ENCODE data around the gene POLR2C. TPM values are rescaled to one million over a fixed set of nuclear protein-coding genes. Genes with fewer than 3 reads are reported as not detected.
A peak's percentile ranks its signal among the peaks of the same experiment; 100 is the strongest.

POLR2C gene
- total and polyA plus RNA-seq, 2 donors: 56.5 to 60.6 TPM

- DNase-seq (ENCODE audit: low read depth in 6 of 9, low spot score in 9 of 9): no peak
- Histone ChIP-seq H3K27ac (ENCODE audit: low read depth in 1 of 2, low read length in 1 of 2) (no peak overlapping the region), H3K27me3 (ENCODE audit: control insufficient read depth in 2 of 2, insufficient read depth in 1 of 2, low read length in 1 of 2) (peaks cover 0 to 17% of the 10 kb centered on the region in 2 donors), H3K36me3 (ENCODE audit: control insufficient read depth in 2 of 2, insufficient read depth in 2 of 2, low read length in 1 of 2) (peaks cover 33 to 42% of the 10 kb centered on the region in 2 donors), H3K9me3 (ENCODE audit: control insufficient read depth in 2 of 2, insufficient read depth in 1 of 2, low read length in 1 of 2) (no peaks in the 10 kb centered on the region), H3K4me3 (ENCODE audit: low read length in 2 of 2) (no peak overlapping the region), H3K4me1 (ENCODE audit: control insufficient read depth in 2 of 2, insufficient read depth in 2 of 2, low read length in 2 of 2) (peaks cover 0 to 31% of the 10 kb centered on the region in 2 donors)
- 89% methylated on average over 30 of the region's 30 CpGs for WGBS
Observed at GRCh38 chr16:57474671-57475661, 12.5 kb downstream of the POLR2C start.

GRCh38 chr16:57475711-57476339 is 13.3 kb downstream of the POLR2C start:
- Histone ChIP-seq H3K4me3 (ENCODE audit: low read length in 2 of 2) (no peak overlapping the region), H3K27ac (ENCODE audit: low read depth in 1 of 2, low read length in 1 of 2) (no peak overlapping the region), H3K4me1 (ENCODE audit: control insufficient read depth in 2 of 2, insufficient read depth in 2 of 2, low read length in 2 of 2) (peaks cover 0 to 35% of the 10 kb centered on the region in 2 donors), H3K36me3 (ENCODE audit: control insufficient read depth in 2 of 2, insufficient read depth in 2 of 2, low read length in 1 of 2) (peaks cover 24 to 33% of the 10 kb centered on the region in 2 donors), H3K9me3 (ENCODE audit: control insufficient read depth in 2 of 2, insufficient read depth in 1 of 2, low read length in 1 of 2) (no peaks in the 10 kb centered on the region), H3K27me3 (ENCODE audit: control insufficient read depth in 2 of 2, insufficient read depth in 1 of 2, low read length in 1 of 2) (peaks cover 0 to 21% of the 10 kb centered on the region in 2 donors)
- peak in 7 of 9 donors; percentile 29 to 77 (median 50) for DNase-seq (ENCODE audit: low read depth in 6 of 9, low spot score in 9 of 9)
- 2% methylated on average over 12 of the region's 12 CpGs for WGBS

GRCh38 chr16:57476546-57477410 is 14.3 kb downstream of the POLR2C start:
- Histone ChIP-seq H3K4me3 (ENCODE audit: low read length in 2 of 2) (no peak overlapping the region), H3K27me3 (ENCODE audit: control insufficient read depth in 2 of 2, insufficient read depth in 1 of 2, low read length in 1 of 2) (peaks cover 0 to 21% of the 10 kb centered on the region in 2 donors), H3K4me1 (ENCODE audit: control insufficient read depth in 2 of 2, insufficient read depth in 2 of 2, low read length in 2 of 2) (peaks cover 0 to 35% of the 10 kb centered on the region in 2 donors), H3K9me3 (ENCODE audit: control insufficient read depth in 2 of 2, insufficient read depth in 1 of 2, low read length in 1 of 2) (no peaks in the 10 kb centered on the region), H3K27ac (ENCODE audit: low read depth in 1 of 2, low read length in 1 of 2) (no peak overlapping the region), H3K36me3 (ENCODE audit: control insufficient read depth in 2 of 2, insufficient read depth in 2 of 2, low read length in 1 of 2) (peaks cover 17 to 24% of the 10 kb centered on the region in 2 donors)
- 97% methylated on average over 6 of the region's 6 CpGs for WGBS
- DNase-seq (ENCODE audit: low read depth in 6 of 9, low spot score in 9 of 9): no peak

- Histone ChIP-seq H3K27me3 (ENCODE audit: control insufficient read depth in 2 of 2, insufficient read depth in 1 of 2, low read length in 1 of 2) (peaks cover 0 to 21% of the 10 kb centered on the region in 2 donors), H3K36me3 (ENCODE audit: control insufficient read depth in 2 of 2, insufficient read depth in 2 of 2, low read length in 1 of 2) (peaks cover 8 to 15% of the 10 kb centered on the region in 2 donors), H3K27ac (ENCODE audit: low read depth in 1 of 2, low read length in 1 of 2) (no peak overlapping the region), H3K4me1 (ENCODE audit: control insufficient read depth in 2 of 2, insufficient read depth in 2 of 2, low read length in 2 of 2) (peaks cover 0 to 32% of the 10 kb centered on the region in 2 donors), H3K4me3 (ENCODE audit: low read length in 2 of 2) (no peak overlapping the region), H3K9me3 (ENCODE audit: control insufficient read depth in 2 of 2, insufficient read depth in 1 of 2, low read length in 1 of 2) (no peaks in the 10 kb centered on the region)
- WGBS: 79% methylated on average over 9 of the region's 9 CpGs
- no peak for DNase-seq (ENCODE audit: low read depth in 6 of 9, low spot score in 9 of 9)
Observed at GRCh38 chr16:57477531-57478202, 15.2 kb downstream of the POLR2C start.

GRCh38 chr16:57478396-57479204 is 16.1 kb downstream of the POLR2C start:
- H3K27ac ChIP-seq (ENCODE audit: low read depth in 1 of 2, low read length in 1 of 2): no peak overlapping the region
- H3K4me1 ChIP-seq (ENCODE audit: control insufficient read depth in 2 of 2, insufficient read depth in 2 of 2, low read length in 2 of 2): peaks cover 0 to 32% of the 10 kb centered on the region in 2 donors
- H3K4me3 ChIP-seq (ENCODE audit: low read length in 2 of 2): no peak overlapping the region
- peaks cover 0 to 21% of the 10 kb centered on the region in 2 donors for H3K27me3 ChIP-seq (ENCODE audit: control insufficient read depth in 2 of 2, insufficient read depth in 1 of 2, low read length in 1 of 2)
- 67% methylated on average over 15 of the region's 15 CpGs for WGBS
- no peaks in the 10 kb centered on the region for H3K9me3 ChIP-seq (ENCODE audit: control insufficient read depth in 2 of 2, insufficient read depth in 1 of 2, low read length in 1 of 2)
- no peak for DNase-seq (ENCODE audit: low read depth in 6 of 9, low spot score in 9 of 9)
- H3K36me3 ChIP-seq (ENCODE audit: control insufficient read depth in 2 of 2, insufficient read depth in 2 of 2, low read length in 1 of 2): peaks cover 0 to 6% of the 10 kb centered on the region in 2 donors

GRCh38 chr16:57479205-57479975 is 16.9 kb downstream of the POLR2C start:
- no peak overlapping the region for H3K27ac ChIP-seq (ENCODE audit: low read depth in 1 of 2, low read length in 1 of 2)
- H3K9me3 ChIP-seq (ENCODE audit: control insufficient read depth in 2 of 2, insufficient read depth in 1 of 2, low read length in 1 of 2): no peaks in the 10 kb centered on the region
- no peaks in the 10 kb centered on the region for H3K36me3 ChIP-seq (ENCODE audit: control insufficient read depth in 2 of 2, insufficient read depth in 2 of 2, low read length in 1 of 2)
- peaks cover 0 to 21% of the 10 kb centered on the region in 2 donors for H3K27me3 ChIP-seq (ENCODE audit: control insufficient read depth in 2 of 2, insufficient read depth in 1 of 2, low read length in 1 of 2)
- no peak for DNase-seq (ENCODE audit: low read depth in 6 of 9, low spot score in 9 of 9)
- no peak overlapping the region for H3K4me3 ChIP-seq (ENCODE audit: low read length in 2 of 2)
- 56% methylated on average over 36 of the region's 36 CpGs for WGBS
- peaks cover 0 to 32% of the 10 kb centered on the region in 2 donors for H3K4me1 ChIP-seq (ENCODE audit: control insufficient read depth in 2 of 2, insufficient read depth in 2 of 2, low read length in 2 of 2)

GRCh38 chr16:57479976-57480753 is 17.7 kb downstream of the POLR2C start:
- peaks cover 0 to 34% of the 10 kb centered on the region in 2 donors for H3K4me1 ChIP-seq (ENCODE audit: control insufficient read depth in 2 of 2, insufficient read depth in 2 of 2, low read length in 2 of 2)
- H3K36me3 ChIP-seq (ENCODE audit: control insufficient read depth in 2 of 2, insufficient read depth in 2 of 2, low read length in 1 of 2): no peaks in the 10 kb centered on the region
- H3K27me3 ChIP-seq (ENCODE audit: control insufficient read depth in 2 of 2, insufficient read depth in 1 of 2, low read length in 1 of 2): peaks cover 0 to 24% of the 10 kb centered on the region in 2 donors
- no peak overlapping the region for H3K4me3 ChIP-seq (ENCODE audit: low read length in 2 of 2)
- no peak overlapping the region for H3K27ac ChIP-seq (ENCODE audit: low read depth in 1 of 2, low read length in 1 of 2)
- DNase-seq (ENCODE audit: low read depth in 6 of 9, low spot score in 9 of 9): no peak
- WGBS: 84% methylated on average over 15 of the region's 15 CpGs
- H3K9me3 ChIP-seq (ENCODE audit: control insufficient read depth in 2 of 2, insufficient read depth in 1 of 2, low read length in 1 of 2): no peaks in the 10 kb centered on the region

All from thymus (tissue), 11 donors.